ENCODE measurements around the gene TAB2.

- TF ChIP-seq CTCF (IDR thresholded peaks at IDR 0.05; ENCODE audit: low read depth, low read length) (no peak), EZH2phosphoT487 (IDR thresholded peaks at IDR 0.05; ENCODE audit: low read depth) (no peak)
These were observed 86.0 kb downstream of the TAB2 start for GRCh38 chr6:149403534-149403933.
